K562 (cell line): Measurements from ENCODE around the gene GIGYF1. TPM values are rescaled to one million over a fixed set of nuclear protein-coding genes. Genes with fewer than 3 reads are reported as not detected.
A peak's percentile ranks its signal among the peaks of the same experiment; 100 is the strongest.

Experiments used
- CAMTA2 ChIP-seq: fragments of 250-450 bp; sonication (Bioruptor Pico); conservative IDR thresholded peaks from 2 replicates; pipeline ENCODE4 v1.5.1; 2022
- CBFA2T3 ChIP-seq: fragments of 450-650 bp; IDR thresholded peaks from 2 replicates; pipeline ENCODE4 v1.6.1; 2017
- CBX3 ChIP-seq, 2 experiments: IDR thresholded peaks; 1 replicate in 1 of 2; 2 replicates in 1 of 2; pipeline ENCODE4 v1.6.1; 2012; ENCODE audit warnings: inconsistent platforms in 2 of 2, low read length in 2 of 2, borderline replicate concordance in 1 of 2, control low read depth in 1 of 2
- COPS2 ChIP-seq: fragments of 450-650 bp; conservative IDR thresholded peaks from 2 replicates; pipeline ENCODE4 v1.6.1; 2016; ENCODE audit warnings: mild to moderate bottlenecking, moderate library complexity
- ELF4 ChIP-seq: fragments of 450-650 bp; formaldehyde crosslinking; IDR thresholded peaks from 2 replicates; pipeline ENCODE4 v1.4.0; 2022; ENCODE audit warnings: missing genetic modification characterization
- GTF2E2 ChIP-seq: fragments of 200-800 bp; sonication (Bioruptor generic); IDR thresholded peaks from 2 replicates; pipeline ENCODE4 v1.6.1; 2016; ENCODE audit warnings: missing genetic modification characterization, missing compliant biosample characterization
- HDAC1 ChIP-seq, 2 experiments: fragments of 450-650 bp; IDR thresholded peaks; 2 replicates each; pipeline ENCODE4 v1.6.1; 2016 to 2017; ENCODE audit warnings: inconsistent platforms in 1 of 2, mild to moderate bottlenecking in 1 of 2, moderate library complexity in 1 of 2
- IFI16 ChIP-seq: fragments of 250-450 bp; sonication (Bioruptor Pico); IDR thresholded peaks from 2 replicates; pipeline ENCODE4 v2.1.2; 2022; ENCODE audit warnings: mild to moderate bottlenecking, inconsistent platforms
- JUN ChIP-seq, 2 experiments: sonication (generic) in 1 of 2; formaldehyde crosslinking in 1 of 2; IDR thresholded peaks; 2 replicates each; pipeline versions ENCODE4 v1.6.1 to v1.8.0; 2012 to 2022; ENCODE audit warnings: borderline replicate concordance in 2 of 2, mild to moderate bottlenecking in 2 of 2, improper control_type of control experiment in 1 of 2, low read depth in 1 of 2, low read length in 1 of 2, missing genetic modification reagents in 1 of 2
- KAT8 ChIP-seq: fragments of 450-650 bp; IDR thresholded peaks from 2 replicates; pipeline ENCODE4 v1.6.1; 2016; ENCODE audit warnings: low read depth, mild to moderate bottlenecking
- MAZ ChIP-seq, 2 experiments: fragments of 450-650 bp in 1 of 2; sonication (generic) in 1 of 2; formaldehyde crosslinking; IDR thresholded peaks in 1 of 2; conservative IDR thresholded peaks in 1 of 2; 2 replicates each; pipeline versions ENCODE4 v1.4.0 to v1.5.0; 2020; ENCODE audit warnings: mild to moderate bottlenecking in 1 of 2, missing genetic modification reagents in 1 of 2
- OTX1 ChIP-seq: fragments of 450-650 bp; formaldehyde crosslinking; IDR thresholded peaks from 2 replicates; pipeline ENCODE4 v1.4.0; 2022; ENCODE audit warnings: mild to moderate bottlenecking
- POLR2AphosphoS5 ChIP-seq: IDR thresholded peaks from 2 replicates; pipeline ENCODE4 v1.6.1; 2011; ENCODE audit warnings: mild to moderate bottlenecking, low read depth, low read length, moderate library complexity; ENCODE audit not compliant: control insufficient read depth, insufficient read depth
- RNF2 ChIP-seq: sonication (generic); IDR thresholded peaks from 2 replicates; pipeline ENCODE4 v1.6.1; 2016
- ZNF133 ChIP-seq: fragments of 250-450 bp; sonication (Bioruptor Pico); IDR thresholded peaks from 2 replicates; pipeline ENCODE4 v1.4.0; 2020; ENCODE audit warnings: mild to moderate bottlenecking
- ZNF75A ChIP-seq: fragments of 450-650 bp; formaldehyde crosslinking; IDR thresholded peaks from 2 replicates; pipeline ENCODE4 v1.4.0; 2020; ENCODE audit warnings: mild to moderate bottlenecking
- polyA plus RNA-seq, 8 experiments: library from polyadenylated mRNA; depleted of rRNA in 4 of 8; stranded (reverse) in 5 of 8; unstranded in 3 of 8; fragments of >200 nt; fragmentation: Nextera tagmentation in 2 of 8; fragmentation: Illumina TruSeq in 1 of 8; extraction: Ambion mirVana in 2 of 8; extraction: Trizol in 1 of 8; gene quantifications; 2 replicates each; pipeline versions ENCODE4 v1.2.1 to v1.2.3, GENCODE V29; 2011 to 2014; ENCODE audit warnings: inconsistent platforms in 1 of 8, missing spikeins in 1 of 8
- total RNA-seq, 7 experiments: library from RNA; depleted of rRNA in 6 of 7; stranded (reverse); fragments of >200 nt in 6 of 7; fragmentation: Illumina TruSeq in 2 of 7; extraction: Trizol in 2 of 7; gene quantifications; 2 replicates each; pipeline versions ENCODE4 v1.2.1 to v1.2.3, GENCODE V29; 2011 to 2021; ENCODE audit warnings: low replicate concordance in 1 of 7
- TF ChIP-seq, protein P1 (sequence below): sonication (generic); formaldehyde crosslinking; IDR thresholded peaks from 2 replicates; pipeline ENCODE4 v1.8.0; 2022; ENCODE audit warnings: mild to moderate bottlenecking, missing genetic modification reagents
- TF ChIP-seq, protein P2 (sequence below): fragments of 250-450 bp; sonication (Bioruptor Pico); IDR thresholded peaks from 2 replicates; pipeline ENCODE4 v1.8.0; 2021; ENCODE audit warnings: moderate library complexity, mild to moderate bottlenecking, inconsistent platforms
- TF ChIP-seq, protein P3 (sequence below): sonication (generic); formaldehyde crosslinking; IDR thresholded peaks from 2 replicates; pipeline ENCODE4 v1.8.0; 2022; ENCODE audit warnings: missing genetic modification reagents, mild to moderate bottlenecking, borderline replicate concordance
- TF ChIP-seq, protein P4 (sequence below): fragments of 250-450 bp; sonication (Bioruptor Pico); IDR thresholded peaks from 2 replicates; pipeline ENCODE4 v1.8.0; 2022; ENCODE audit warnings: moderate library complexity, mild to moderate bottlenecking, inconsistent platforms
- TF ChIP-seq, protein P5 (sequence below): sonication (generic); formaldehyde crosslinking; IDR thresholded peaks from 2 replicates; pipeline ENCODE4 v1.8.0; 2022; ENCODE audit warnings: missing genetic modification reagents, mild to moderate bottlenecking, moderate library complexity, borderline replicate concordance

Gene GIGYF1
- total and polyA plus RNA-seq, 9 of the 15 experiments (the other 6 are each of a cell fraction or from before 2014, with no cell fraction given), result 0.56 to 76.2 (median 16.8) TPM

DNA sequence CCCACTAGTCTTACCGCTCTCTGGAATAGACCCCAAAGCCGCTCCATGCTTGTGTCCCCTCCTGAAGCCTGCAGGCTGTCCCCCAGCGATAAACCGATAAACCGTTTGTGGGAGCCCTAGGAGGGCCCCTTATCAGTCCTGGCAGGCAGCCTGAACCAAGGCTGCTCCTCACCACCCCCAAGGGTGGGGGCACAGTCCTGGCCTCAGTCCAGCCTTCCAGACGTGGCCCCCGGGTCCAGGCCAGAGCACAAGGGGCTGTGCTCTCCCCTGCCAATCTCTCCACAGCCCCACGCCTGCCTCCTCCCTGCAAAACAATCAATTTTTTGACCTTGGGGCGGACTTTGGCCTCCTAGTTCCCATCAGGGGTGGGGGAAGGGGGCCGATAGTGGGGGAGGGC, 52.6 kb downstream of the GIGYF1 start, which contains the start of gene TFR2 (continued):
- TF ChIP-seq, protein P1, sequence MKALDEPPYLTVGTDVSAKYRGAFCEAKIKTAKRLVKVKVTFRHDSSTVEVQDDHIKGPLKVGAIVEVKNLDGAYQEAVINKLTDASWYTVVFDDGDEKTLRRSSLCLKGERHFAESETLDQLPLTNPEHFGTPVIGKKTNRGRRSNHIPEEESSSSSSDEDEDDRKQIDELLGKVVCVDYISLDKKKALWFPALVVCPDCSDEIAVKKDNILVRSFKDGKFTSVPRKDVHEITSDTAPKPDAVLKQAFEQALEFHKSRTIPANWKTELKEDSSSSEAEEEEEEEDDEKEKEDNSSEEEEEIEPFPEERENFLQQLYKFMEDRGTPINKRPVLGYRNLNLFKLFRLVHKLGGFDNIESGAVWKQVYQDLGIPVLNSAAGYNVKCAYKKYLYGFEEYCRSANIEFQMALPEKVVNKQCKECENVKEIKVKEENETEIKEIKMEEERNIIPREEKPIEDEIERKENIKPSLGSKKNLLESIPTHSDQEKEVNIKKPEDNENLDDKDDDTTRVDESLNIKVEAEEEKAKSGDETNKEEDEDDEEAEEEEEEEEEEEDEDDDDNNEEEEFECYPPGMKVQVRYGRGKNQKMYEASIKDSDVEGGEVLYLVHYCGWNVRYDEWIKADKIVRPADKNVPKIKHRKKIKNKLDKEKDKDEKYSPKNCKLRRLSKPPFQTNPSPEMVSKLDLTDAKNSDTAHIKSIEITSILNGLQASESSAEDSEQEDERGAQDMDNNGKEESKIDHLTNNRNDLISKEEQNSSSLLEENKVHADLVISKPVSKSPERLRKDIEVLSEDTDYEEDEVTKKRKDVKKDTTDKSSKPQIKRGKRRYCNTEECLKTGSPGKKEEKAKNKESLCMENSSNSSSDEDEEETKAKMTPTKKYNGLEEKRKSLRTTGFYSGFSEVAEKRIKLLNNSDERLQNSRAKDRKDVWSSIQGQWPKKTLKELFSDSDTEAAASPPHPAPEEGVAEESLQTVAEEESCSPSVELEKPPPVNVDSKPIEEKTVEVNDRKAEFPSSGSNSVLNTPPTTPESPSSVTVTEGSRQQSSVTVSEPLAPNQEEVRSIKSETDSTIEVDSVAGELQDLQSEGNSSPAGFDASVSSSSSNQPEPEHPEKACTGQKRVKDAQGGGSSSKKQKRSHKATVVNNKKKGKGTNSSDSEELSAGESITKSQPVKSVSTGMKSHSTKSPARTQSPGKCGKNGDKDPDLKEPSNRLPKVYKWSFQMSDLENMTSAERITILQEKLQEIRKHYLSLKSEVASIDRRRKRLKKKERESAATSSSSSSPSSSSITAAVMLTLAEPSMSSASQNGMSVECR (CRISPR knock-in tag), result no peak
- TF ChIP-seq HDAC1 (IDR thresholded peaks at IDR 0.05), result peak in 1 of 2 experiments; percentile 29; a peak in 2 of 4 replicates
- TF ChIP-seq RNF2, result peak; percentile 99
- TF ChIP-seq GTF2E2 (tag), result no peak
- TF ChIP-seq MAZ (CRISPR knock-in tag; conservative IDR thresholded peaks at IDR 0.05 in 1 of 2, IDR thresholded peaks at IDR 0.05 in 1 of 2), result peak; percentile 99 to 100
- no peak for TF ChIP-seq ZNF75A (CRISPR knock-in tag)
- TF ChIP-seq JUN (IDR thresholded peaks at IDR 0.05; ENCODE audit: borderline replicate concordance, low read depth, low read length), result no peak
- TF ChIP-seq JUN (CRISPR knock-in tag; IDR thresholded peaks at IDR 0.05; ENCODE audit: borderline replicate concordance), result no peak
- peak; percentile 98 for TF ChIP-seq POLR2AphosphoS5
- TF ChIP-seq KAT8, result no peak
- TF ChIP-seq OTX1 (CRISPR knock-in tag), result 0 out of 2 replicates have a peak, but pooled peaks have one; percentile 38
- TF ChIP-seq, protein P2, sequence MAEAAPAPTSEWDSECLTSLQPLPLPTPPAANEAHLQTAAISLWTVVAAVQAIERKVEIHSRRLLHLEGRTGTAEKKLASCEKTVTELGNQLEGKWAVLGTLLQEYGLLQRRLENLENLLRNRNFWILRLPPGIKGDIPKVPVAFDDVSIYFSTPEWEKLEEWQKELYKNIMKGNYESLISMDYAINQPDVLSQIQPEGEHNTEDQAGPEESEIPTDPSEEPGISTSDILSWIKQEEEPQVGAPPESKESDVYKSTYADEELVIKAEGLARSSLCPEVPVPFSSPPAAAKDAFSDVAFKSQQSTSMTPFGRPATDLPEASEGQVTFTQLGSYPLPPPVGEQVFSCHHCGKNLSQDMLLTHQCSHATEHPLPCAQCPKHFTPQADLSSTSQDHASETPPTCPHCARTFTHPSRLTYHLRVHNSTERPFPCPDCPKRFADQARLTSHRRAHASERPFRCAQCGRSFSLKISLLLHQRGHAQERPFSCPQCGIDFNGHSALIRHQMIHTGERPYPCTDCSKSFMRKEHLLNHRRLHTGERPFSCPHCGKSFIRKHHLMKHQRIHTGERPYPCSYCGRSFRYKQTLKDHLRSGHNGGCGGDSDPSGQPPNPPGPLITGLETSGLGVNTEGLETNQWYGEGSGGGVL, result no peak
- peak; percentile 98 for TF ChIP-seq CBFA2T3
- no peak for TF ChIP-seq CAMTA2 (CRISPR knock-in tag)
- TF ChIP-seq ELF4 (CRISPR knock-in tag), result peak; percentile 77; the same call in 1 of the 2 replicates
- TF ChIP-seq, protein P3, sequence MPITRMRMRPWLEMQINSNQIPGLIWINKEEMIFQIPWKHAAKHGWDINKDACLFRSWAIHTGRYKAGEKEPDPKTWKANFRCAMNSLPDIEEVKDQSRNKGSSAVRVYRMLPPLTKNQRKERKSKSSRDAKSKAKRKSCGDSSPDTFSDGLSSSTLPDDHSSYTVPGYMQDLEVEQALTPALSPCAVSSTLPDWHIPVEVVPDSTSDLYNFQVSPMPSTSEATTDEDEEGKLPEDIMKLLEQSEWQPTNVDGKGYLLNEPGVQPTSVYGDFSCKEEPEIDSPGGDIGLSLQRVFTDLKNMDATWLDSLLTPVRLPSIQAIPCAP (CRISPR knock-in tag), result no peak
- TF ChIP-seq CBX3 (IDR thresholded peaks at IDR 0.05; ENCODE audit: borderline replicate concordance in 1 of 2, low read length in 2 of 2), result peak in 1 of 2 experiments; percentile 38; a peak in 1 of 3 replicates
- TF ChIP-seq, protein P4, sequence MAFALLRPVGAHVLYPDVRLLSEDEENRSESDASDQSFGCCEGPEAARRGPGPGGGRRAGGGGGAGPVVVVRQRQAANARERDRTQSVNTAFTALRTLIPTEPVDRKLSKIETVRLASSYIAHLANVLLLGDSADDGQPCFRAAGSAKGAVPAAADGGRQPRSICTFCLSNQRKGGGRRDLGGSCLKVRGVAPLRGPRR, result no peak
- no peak for TF ChIP-seq COPS2
- no peak for TF ChIP-seq ZNF133 (CRISPR knock-in tag)
- TF ChIP-seq, protein P5, sequence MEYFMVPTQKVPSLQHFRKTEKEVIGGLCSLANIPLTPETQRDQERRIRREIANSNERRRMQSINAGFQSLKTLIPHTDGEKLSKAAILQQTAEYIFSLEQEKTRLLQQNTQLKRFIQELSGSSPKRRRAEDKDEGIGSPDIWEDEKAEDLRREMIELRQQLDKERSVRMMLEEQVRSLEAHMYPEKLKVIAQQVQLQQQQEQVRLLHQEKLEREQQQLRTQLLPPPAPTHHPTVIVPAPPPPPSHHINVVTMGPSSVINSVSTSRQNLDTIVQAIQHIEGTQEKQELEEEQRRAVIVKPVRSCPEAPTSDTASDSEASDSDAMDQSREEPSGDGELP (CRISPR knock-in tag), result peak; percentile 55
- TF ChIP-seq IFI16 (CRISPR knock-in tag), result no peak
